H1 (cell line): ENCODE results near the gene CUX1. TPM values are rescaled to one million over a fixed set of nuclear protein-coding genes. Genes with fewer than 3 reads are reported as not detected.

ENCODE experiments used
- CTCF ChIA-PET: fragments of 300-600 bp; sonication (Branson Sonifier 250); formaldehyde crosslinking; loops from one replicate; lab custom pipeline; 2021; ENCODE audit not compliant: partially characterized antibody; lab: Charles Lee
- POLR2A ChIA-PET: fragments of 300-600 bp; sonication (Branson Sonifier 250); formaldehyde crosslinking; loops from one replicate; lab custom pipeline; 2021; ENCODE audit warnings: inconsistent platforms; ENCODE audit not compliant: partially characterized antibody; lab: Charles Lee
- DNase-seq, 2 experiments: peaks; one replicate each; pipeline versions ENCODE4 v3.0.0 to v3.0.0-alpha.2; 2010 to 2022; ENCODE audit warnings: low spot score in 2 of 2, low read depth in 1 of 2, mixed read lengths in 1 of 2
- FAIRE-seq: peaks from 2 replicates; lab custom pipeline; 2011; peaks lifted over from hg19 to GRCh38; lab: Jason Lieb, UNC
- H2AFZ ChIP-seq: 2 replicates; pipeline ENCODE4 v1.8.1; 2012; ENCODE audit warnings: low read length, inconsistent platforms
- H2AK5ac ChIP-seq: 2 replicates; pipeline ENCODE4 v1.6.1; 2013; ENCODE audit warnings: low read depth, low read length
- H2BK120ac ChIP-seq: replicated peaks from 2 replicates; pipeline ENCODE3; 2013; ENCODE audit warnings: low read depth, low read length, inconsistent platforms
- H2BK12ac ChIP-seq: 2 replicates; pipeline ENCODE4 v1.6.1; 2013; ENCODE audit warnings: low read depth, low read length
- H2BK15ac ChIP-seq: 2 replicates; pipeline ENCODE4 v1.6.1; 2013; ENCODE audit warnings: low read length
- H2BK20ac ChIP-seq: 2 replicates; pipeline ENCODE4 v1.6.1; 2013; ENCODE audit warnings: low read length
- H2BK5ac ChIP-seq: 2 replicates; pipeline ENCODE4 v1.6.1; 2013; ENCODE audit warnings: low read depth, low read length
- H3K14ac ChIP-seq: 2 replicates; pipeline ENCODE4 v1.6.1; 2013; ENCODE audit warnings: inconsistent platforms; ENCODE audit not compliant: insufficient read length
- H3K18ac ChIP-seq: 2 replicates; pipeline ENCODE4 v1.6.1; 2013; ENCODE audit warnings: low read length; ENCODE audit errors: extremely low read depth
- H3K23ac ChIP-seq: 2 replicates; pipeline ENCODE4 v1.6.1; 2013; ENCODE audit warnings: inconsistent platforms; ENCODE audit not compliant: insufficient read length
- H3K23me2 ChIP-seq: 2 replicates; pipeline ENCODE4 v1.6.1; 2013; ENCODE audit warnings: low read depth, low read length
- H3K27ac ChIP-seq: 2 replicates; pipeline ENCODE4 v1.6.1; 2011; ENCODE audit warnings: low read depth, low read length, inconsistent platforms
- H3K27me3 ChIP-seq, 4 experiments: replicated peaks in 1 of 4; 1 replicate in 1 of 4; 2 replicates in 3 of 4; pipeline versions ENCODE4 v1.6.1 to v1.8.1; 2011 to 2013; ENCODE audit warnings: low read length in 3 of 4, mild to moderate bottlenecking in 3 of 4, inconsistent platforms in 2 of 4, mixed read lengths in 2 of 4, moderate library complexity in 1 of 4; ENCODE audit not compliant: control insufficient read depth in 3 of 4, insufficient read depth in 3 of 4; ENCODE audit errors: extremely low read depth in 1 of 4
- H3K36me3 ChIP-seq, 4 experiments: 2 replicates each; pipeline versions ENCODE4 v1.6.1 to v1.8.1; 2011 to 2013; ENCODE audit warnings: mild to moderate bottlenecking in 4 of 4, low read length in 3 of 4, moderate library complexity in 2 of 4, control low read depth in 1 of 4, inconsistent platforms in 1 of 4; ENCODE audit not compliant: insufficient read depth in 4 of 4, control insufficient read depth in 2 of 4
- H3K4ac ChIP-seq: replicated peaks from 2 replicates; pipeline ENCODE3; 2013; ENCODE audit warnings: low read length, low read depth, mixed read lengths, inconsistent platforms; ENCODE audit not compliant: insufficient read length
- H3K4me1 ChIP-seq, 4 experiments: replicated peaks in 1 of 4; 1 replicate in 1 of 4; 2 replicates in 3 of 4; pipeline versions ENCODE4 v1.6.1 to v1.8.1; 2011 to 2013; ENCODE audit warnings: low read length in 3 of 4, inconsistent platforms in 2 of 4, mixed read lengths in 1 of 4; ENCODE audit not compliant: insufficient read depth in 4 of 4, control insufficient read depth in 3 of 4
- H3K4me2 ChIP-seq, 2 experiments: 2 replicates each; pipeline versions ENCODE4 v1.6.1 to v1.8.1; 2011 to 2013; ENCODE audit warnings: low read depth in 2 of 2, low read length in 2 of 2, control low read depth in 1 of 2, inconsistent platforms in 1 of 2, mild to moderate bottlenecking in 1 of 2; ENCODE audit not compliant: insufficient read depth in 1 of 2
- H3K4me3 ChIP-seq, 4 experiments: fragments of 200-600, 300-600 bp in 1 of 4; sonication (generic), shearing (Covaris generic), sonication (Bioruptor Twin) in 1 of 4; 2 replicates each; pipeline versions ENCODE4 v1.5.1 to v1.8.1; 2011 to 2016; ENCODE audit warnings: low read length in 4 of 4, low read depth in 3 of 4, control low read depth in 2 of 4, inconsistent platforms in 2 of 4, mild to moderate bottlenecking in 2 of 4, mixed read lengths in 1 of 4, moderate library complexity in 1 of 4; ENCODE audit not compliant: insufficient read depth in 2 of 4; ENCODE audit errors: extremely low read depth in 1 of 4
- H3K56ac ChIP-seq: replicated peaks from 2 replicates; pipeline ENCODE3; 2013; ENCODE audit warnings: low read depth, mild to moderate bottlenecking, mixed read lengths, low read length, inconsistent platforms; ENCODE audit not compliant: insufficient read length
- H3K79me1 ChIP-seq: 2 replicates; pipeline ENCODE4 v1.6.1; 2013; ENCODE audit warnings: low read depth, low read length, control low read depth
- H3K79me2 ChIP-seq, 2 experiments: 2 replicates each; pipeline versions ENCODE4 v1.6.1 to v1.8.1; 2012 to 2013; ENCODE audit warnings: low read length in 2 of 2, mild to moderate bottlenecking in 2 of 2, inconsistent platforms in 1 of 2; ENCODE audit not compliant: insufficient read depth in 2 of 2, control insufficient read depth in 1 of 2
- H3K9ac ChIP-seq, 4 experiments: replicated peaks in 1 of 4; 1 replicate in 1 of 4; 2 replicates in 3 of 4; pipeline versions ENCODE4 v1.6.1 to v1.8.1; 2011 to 2013; ENCODE audit warnings: low read depth in 3 of 4, low read length in 3 of 4, control low read depth in 2 of 4, mild to moderate bottlenecking in 2 of 4, moderate library complexity in 2 of 4, inconsistent platforms in 1 of 4; ENCODE audit errors: extremely low read depth in 1 of 4
- H3K9me3 ChIP-seq, 2 experiments: 2 replicates each; pipeline versions ENCODE4 v1.6.1 to v1.8.1; 2012 to 2013; ENCODE audit warnings: mild to moderate bottlenecking in 2 of 2, moderate library complexity in 2 of 2, control low read depth in 1 of 2, inconsistent platforms in 1 of 2, low read depth in 1 of 2, low read length in 1 of 2, mixed read lengths in 1 of 2; ENCODE audit not compliant: insufficient read depth in 2 of 2
- H4K20me1 ChIP-seq, 2 experiments: replicated peaks in 1 of 2; 2 replicates each; pipeline versions ENCODE3 to v1.8.1; 2011 to 2013; ENCODE audit warnings: inconsistent platforms in 2 of 2, low read length in 2 of 2, mild to moderate bottlenecking in 1 of 2; ENCODE audit not compliant: insufficient read depth in 2 of 2, control insufficient read depth in 1 of 2
- H4K5ac ChIP-seq: 2 replicates; pipeline ENCODE4 v1.6.1; 2013; ENCODE audit warnings: low read length, low read depth, mixed read lengths, inconsistent platforms; ENCODE audit not compliant: insufficient read length
- H4K8ac ChIP-seq: 2 replicates; pipeline ENCODE4 v1.8.0; 2013; ENCODE audit warnings: mild to moderate bottlenecking, moderate library complexity, low read length, inconsistent platforms; ENCODE audit not compliant: insufficient read depth; ENCODE audit errors: extremely low read depth
- H4K91ac ChIP-seq: replicated peaks from 2 replicates; pipeline ENCODE3; 2013; ENCODE audit warnings: low read length, mixed read lengths, inconsistent platforms; ENCODE audit not compliant: insufficient read length
- CBX8 ChIP-seq: fragments of 300-800, 300-1000 bp; sonication (generic); IDR thresholded peaks from 2 replicates; pipeline ENCODE4 v1.7.1; 2016; ENCODE audit warnings: low read depth, low read length, borderline replicate concordance
- CHD1 ChIP-seq: IDR thresholded peaks from 2 replicates; pipeline ENCODE4 v1.6.1; 2012; ENCODE audit warnings: low read depth, low read length, improper control_type of control experiment
- CHD2 ChIP-seq: IDR thresholded peaks from 2 replicates; pipeline ENCODE4 v1.6.1; 2012; ENCODE audit warnings: low read length, improper control_type of control experiment
- EGR1 ChIP-seq: IDR thresholded peaks from 2 replicates; pipeline ENCODE4 v1.6.1; 2011; ENCODE audit warnings: low read depth, low read length, borderline replicate concordance
- KDM4A ChIP-seq: IDR thresholded peaks from one replicate; pipeline ENCODE4 v1.7.1; 2012; ENCODE audit warnings: low read depth, mild to moderate bottlenecking, moderate library complexity, low read length, inconsistent platforms; ENCODE audit not compliant: severe bottlenecking
- MAFK ChIP-seq: IDR thresholded peaks from 2 replicates; pipeline ENCODE4 v1.6.1; 2012; ENCODE audit warnings: low read depth, mild to moderate bottlenecking, improper control_type of control experiment, low read length
- RAD21 ChIP-seq, 2 experiments: IDR thresholded peaks in 1 of 2; conservative IDR thresholded peaks in 1 of 2; 2 replicates each; pipeline ENCODE4 v1.6.1; 2011; ENCODE audit warnings: low read depth in 2 of 2, low read length in 2 of 2, improper control_type of control experiment in 1 of 2, inconsistent platforms in 1 of 2, mild to moderate bottlenecking in 1 of 2, moderate library complexity in 1 of 2
- RFX5 ChIP-seq: IDR thresholded peaks from 2 replicates; pipeline ENCODE4 v1.6.1; 2011; ENCODE audit warnings: low read depth, low read length, improper control_type of control experiment, borderline replicate concordance
- SAP30 ChIP-seq: fragments of 300-600 bp; sonication (generic); IDR thresholded peaks from 2 replicates; pipeline ENCODE4 v1.7.1; 2012; ENCODE audit warnings: low read length, moderate library complexity, mild to moderate bottlenecking, inconsistent platforms; ENCODE audit not compliant: insufficient read depth, insufficient replicate concordance
- SIRT6 ChIP-seq: IDR thresholded peaks from one replicate; pipeline ENCODE4 v1.7.1; 2012; ENCODE audit warnings: low read length, inconsistent platforms
- SIX5 ChIP-seq: IDR thresholded peaks from 2 replicates; pipeline ENCODE4 v1.6.1; 2011; ENCODE audit warnings: mild to moderate bottlenecking, low read depth, low read length
- SUZ12 ChIP-seq: fragments of 200-600 bp; sonication (generic); IDR thresholded peaks from 2 replicates; pipeline ENCODE4 v1.6.1; 2012; ENCODE audit warnings: mild to moderate bottlenecking, inconsistent platforms, low read length, moderate library complexity, mixed read lengths
- TBP ChIP-seq: IDR thresholded peaks from 2 replicates; pipeline ENCODE4 v1.6.1; 2011; ENCODE audit warnings: low read depth, low read length, improper control_type of control experiment
- TEAD4 ChIP-seq: IDR thresholded peaks from 2 replicates; pipeline ENCODE4 v1.6.1; 2012; ENCODE audit warnings: low read depth, low read length, inconsistent platforms, mixed read lengths
- WGBS, 2 experiments: shearing (Covaris generic) in 1 of 2; methylation state at CpG; one replicate each; pipeline versions ENCODE4 v1.1.6 to v1.1.7; 2013 to 2015; ENCODE audit warnings: low lambda C conversion rate in 2 of 2, mixed read lengths in 2 of 2, inconsistent platforms in 1 of 2, low coverage in 1 of 2, missing lambda C conversion rate in 1 of 2; ENCODE audit not compliant: insufficient replicate concordance in 2 of 2, insufficient coverage in 1 of 2, insufficient read length in 1 of 2; ENCODE audit errors: extremely low coverage in 1 of 2, missing lambda C conversion rate in 1 of 2; 5-methylcytosine and 5-hydroxymethylcytosine counted together
- polyA plus RNA-seq, 7 experiments: library from polyadenylated mRNA; depleted of rRNA in 3 of 7; stranded (reverse) in 5 of 7; unstranded in 2 of 7; fragments of >200 nt in 5 of 7; fragments of 200-250 nt in 2 of 7; gene quantifications; 1 replicate in 5 of 7; 2 replicates in 1 of 7; 4 replicates in 1 of 7; pipeline versions ENCODE4 v1.2.1 to v1.2.3, GENCODE V29; 2011 to 2013; ENCODE audit warnings: missing spikeins in 2 of 7, mixed read lengths in 2 of 7
- total RNA-seq: library from RNA; stranded (reverse); fragmentation: NEBNext Ultra II Directional; extraction: Animal tissue kit (Norgen Biotek cat#: 25700); gene quantifications from 2 replicates; pipeline ENCODE4 v1.2.1, GENCODE V29; 2021
- TF ChIP-seq, protein P1 (sequence below): IDR thresholded peaks from 2 replicates; pipeline ENCODE4 v1.6.1; 2012; ENCODE audit warnings: inconsistent platforms

The CUX1 gene
- total and polyA plus RNA-seq, 2 of the 8 experiments (the other 6 are each of a cell fraction or from before 2014, with no cell fraction given): 21.6 to 65.9 TPM

DNA sequence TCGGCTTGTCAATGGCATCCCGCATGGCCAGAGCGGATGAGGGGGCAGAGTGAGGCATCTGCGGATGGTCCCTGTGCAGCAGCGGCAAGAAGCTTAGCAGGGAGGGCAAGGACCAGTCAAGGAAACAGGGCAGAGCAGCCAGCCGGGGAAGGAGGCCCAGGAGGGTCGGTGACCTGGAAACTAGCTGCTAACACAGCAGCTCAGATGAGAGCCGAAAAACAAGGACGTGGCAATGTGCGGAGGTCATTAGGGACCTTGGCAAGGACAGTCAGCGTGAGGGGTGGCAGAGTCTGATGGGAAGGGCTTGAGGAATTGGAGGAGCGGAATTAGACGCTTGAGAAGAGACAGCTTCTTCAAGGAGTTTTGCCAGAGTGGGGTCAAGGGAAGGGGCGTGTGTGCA, 449.1 kb downstream of the CUX1 start:
- WGBS, 2 experiments: 96% methylated on average over 14 of the region's 14 CpGs; no CpG with 5 or more reads in 1 of the 2 experiments
- TF ChIP-seq TEAD4: no peak
- TF ChIP-seq CHD2: no peak
- TF ChIP-seq SIX5: no peak
- TF ChIP-seq, protein P1, sequence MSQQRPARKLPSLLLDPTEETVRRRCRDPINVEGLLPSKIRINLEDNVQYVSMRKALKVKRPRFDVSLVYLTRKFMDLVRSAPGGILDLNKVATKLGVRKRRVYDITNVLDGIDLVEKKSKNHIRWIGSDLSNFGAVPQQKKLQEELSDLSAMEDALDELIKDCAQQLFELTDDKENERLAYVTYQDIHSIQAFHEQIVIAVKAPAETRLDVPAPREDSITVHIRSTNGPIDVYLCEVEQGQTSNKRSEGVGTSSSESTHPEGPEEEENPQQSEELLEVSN: no peak
- no peak for TF ChIP-seq CHD1
- TF ChIP-seq MAFK: no peak
- TF ChIP-seq RFX5: no peak
- no peak for TF ChIP-seq SUZ12
- no peak for TF ChIP-seq KDM4A
- TF ChIP-seq CBX8: no peak
- no peak for TF ChIP-seq EGR1
- TF ChIP-seq TBP: no peak
- no peak for TF ChIP-seq SIRT6
- no peak for TF ChIP-seq RAD21 (IDR thresholded peaks at IDR 0.05 in 1 of 2, conservative IDR thresholded peaks at IDR 0.05 in 1 of 2; ENCODE audit: low read depth in 2 of 2, low read length in 2 of 2)
- no peak for TF ChIP-seq SAP30

More for the DNA sequence above, 449.1 kb downstream of the CUX1 start:
- ChIA-PET POLR2A (no interaction called here), CTCF (no interaction called here)
- Histone ChIP-seq H3K23me2 (no peaks in the 10 kb centered on the region), H3K14ac (no peak overlapping the region), H3K56ac (no peak overlapping the region), H3K4me2 (no peak overlapping the region), H2AK5ac (no peak overlapping the region; the same call in 1 of the 2 replicates), H3K9ac (no peak overlapping the region), H3K27me3 (no peaks in the 10 kb centered on the region), H4K8ac (no peak overlapping the region), H3K9me3 (no peaks in the 10 kb centered on the region), H4K91ac (no peak overlapping the region), H3K18ac (no peak overlapping the region), H3K79me1 (no peaks in the 10 kb centered on the region), H4K5ac (no peak overlapping the region), H3K36me3 (no peaks in the 10 kb centered on the region), H2BK12ac (0 out of 2 replicates have a peak overlapping the region, but pooled peaks have one; percentile 17), H2BK15ac (no peak overlapping the region), H3K23ac (no peak overlapping the region), H2BK20ac (no peak overlapping the region), H2BK5ac (no peak overlapping the region), H3K4me1 (no peaks in the 10 kb centered on the region; a peak in 1 of 7 replicates), H2BK120ac (no peak overlapping the region), H3K27ac (no peak overlapping the region), H2AFZ (no peak overlapping the region), H3K4ac (no peak overlapping the region), H3K79me2 (no peaks in the 10 kb centered on the region), H4K20me1 (no peaks in the 10 kb centered on the region), H3K4me3 (no peak overlapping the region)
- FAIRE-seq (no peak), DNase-seq (no peak)
